Activated CD8-positive, alpha-beta T cell treated with anti-CD3 and anti-CD28 coated beads, Interleukin-2, amount 10 ng/mL, durations not matched to agents 7 days and 5 days (primary cell): ENCODE data around the gene MYLK. TPM values are rescaled to one million over a fixed set of nuclear protein-coding genes. Genes with fewer than 3 reads are reported as not detected.

ENCODE experiments used
- ATAC-seq: fragments of 150-1000 bp; cut with Tn5 transposase; one replicate; pipeline ENCODE4 v1.10.0; 2021; ENCODE audit warnings: moderate library complexity
- CTCF ChIA-PET: fragments of 350-600 bp; sonication (Branson Sonifier 250); formaldehyde crosslinking; loops from one replicate; lab custom pipeline; 2021; ENCODE audit warnings: antibody characterized with exemption; lab: Charles Lee
- POLR2A ChIA-PET: fragments of 350-600 bp; sonication (Branson Sonifier 250); formaldehyde crosslinking; loops from one replicate; lab custom pipeline; 2021; ENCODE audit warnings: antibody characterized with exemption; lab: Charles Lee
- DNase-seq: peaks from one replicate; pipeline ENCODE4 v3.0.0-alpha.2; 2020
- H3K27ac Mint-ChIP-seq: one replicate; pipeline ENCODE4 v1.8.0; 2021; ENCODE audit warnings: mild to moderate bottlenecking, mixed read lengths
- H3K27me3 Mint-ChIP-seq: one replicate; pipeline ENCODE4 v1.8.0; 2021; ENCODE audit warnings: low read depth, mixed read lengths
- H3K36me3 Mint-ChIP-seq: one replicate; pipeline ENCODE4 v1.8.0; 2021; ENCODE audit warnings: low read depth, mixed read lengths
- H3K4me1 Mint-ChIP-seq: one replicate; pipeline ENCODE4 v1.8.0; 2021; ENCODE audit warnings: low read depth, mixed read lengths
- H3K4me3 Mint-ChIP-seq: one replicate; pipeline ENCODE4 v1.8.0; 2021; ENCODE audit warnings: mild to moderate bottlenecking, mixed read lengths
- H3K9me3 Mint-ChIP-seq: one replicate; pipeline ENCODE4 v1.8.0; 2022; ENCODE audit warnings: mixed read lengths; ENCODE audit not compliant: insufficient read depth
- total RNA-seq, 2 experiments: library from RNA; stranded (reverse); gene quantifications; one replicate each; pipeline ENCODE4 v1.2.3, GENCODE V29; 2021

Gene MYLK
- total RNA-seq, 2 experiments from 2014 or later, result not detected

DNA sequence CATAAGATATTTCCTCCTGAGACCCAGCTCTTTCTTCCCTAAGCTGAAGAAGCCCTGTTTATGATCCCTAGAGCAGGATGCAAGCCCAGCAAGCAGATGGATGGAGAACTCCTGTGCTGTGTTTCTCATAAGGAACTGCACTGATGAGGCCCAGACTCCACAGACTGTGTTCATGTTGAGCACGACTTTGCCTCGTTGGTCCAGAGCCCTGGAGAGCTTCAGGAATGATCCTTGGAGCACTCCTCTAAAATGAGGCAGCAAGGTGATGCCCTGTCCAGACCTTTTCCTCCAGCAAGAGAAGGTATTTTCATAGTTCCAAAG is 83.8 kb downstream of the MYLK start:
- Mint-ChIP-seq H3K9me3 (no peaks in the 10 kb centered on the region), H3K4me1 (no peaks in the 10 kb centered on the region), H3K27me3 (peaks cover 10% of the 10 kb centered on the region), H3K36me3 (no peaks in the 10 kb centered on the region), H3K4me3 (no peak overlapping the region), H3K27ac (no peak overlapping the region)
- ATAC-seq (no peak), DNase-seq (no peak)
- ChIA-PET POLR2A (no interaction called here), CTCF (no interaction called here)

DNA sequence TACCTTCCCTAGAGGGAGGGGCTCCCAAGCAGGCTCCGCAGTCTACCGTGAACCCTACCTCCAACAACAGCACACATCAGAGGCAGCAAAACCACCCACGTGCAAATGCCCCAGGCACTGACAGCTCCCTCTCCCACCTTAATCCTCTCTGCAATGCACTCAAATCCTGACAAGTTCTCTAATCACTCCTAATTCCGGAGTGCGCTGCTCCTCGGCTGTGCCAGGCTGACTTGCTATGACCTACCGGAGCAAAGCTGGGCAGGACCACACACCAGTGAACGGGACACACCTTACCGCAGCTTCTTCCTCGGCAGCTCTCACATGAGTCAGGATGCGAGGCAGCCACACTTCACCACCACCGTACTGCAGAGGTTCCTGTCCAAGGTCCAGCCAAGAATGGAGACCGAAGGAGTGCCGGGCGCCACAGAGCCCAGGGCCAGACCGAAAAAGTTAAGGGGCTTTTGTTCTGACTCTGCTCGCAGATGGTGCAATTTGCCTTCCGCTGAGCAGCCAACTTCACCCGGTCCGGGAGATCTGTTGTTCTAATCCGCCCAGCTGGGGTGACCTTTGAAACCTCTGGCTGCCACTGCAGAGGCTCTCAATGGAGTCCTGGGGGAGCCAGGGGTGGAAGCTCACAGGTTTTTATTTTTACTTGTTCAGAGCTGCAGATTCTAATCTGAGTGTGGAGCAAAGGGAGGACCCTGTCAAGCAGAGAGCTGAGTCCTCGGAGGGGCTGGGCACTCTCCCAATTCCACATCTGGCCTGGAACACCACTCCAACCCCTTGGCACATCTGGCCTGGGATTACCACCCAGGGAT is 84.4 kb downstream of the MYLK start:
- H3K27me3 Mint-ChIP-seq, result peaks cover 12% of the 10 kb centered on the region
- POLR2A ChIA-PET, result no interaction called here
- H3K36me3 Mint-ChIP-seq, result no peaks in the 10 kb centered on the region
- DNase-seq, result no peak
- no peak overlapping the region for H3K27ac Mint-ChIP-seq
- CTCF ChIA-PET, result no interaction called here
- ATAC-seq, result no peak
- no peak overlapping the region for H3K4me3 Mint-ChIP-seq
- H3K4me1 Mint-ChIP-seq, result no peaks in the 10 kb centered on the region
- no peaks in the 10 kb centered on the region for H3K9me3 Mint-ChIP-seq

DNA sequence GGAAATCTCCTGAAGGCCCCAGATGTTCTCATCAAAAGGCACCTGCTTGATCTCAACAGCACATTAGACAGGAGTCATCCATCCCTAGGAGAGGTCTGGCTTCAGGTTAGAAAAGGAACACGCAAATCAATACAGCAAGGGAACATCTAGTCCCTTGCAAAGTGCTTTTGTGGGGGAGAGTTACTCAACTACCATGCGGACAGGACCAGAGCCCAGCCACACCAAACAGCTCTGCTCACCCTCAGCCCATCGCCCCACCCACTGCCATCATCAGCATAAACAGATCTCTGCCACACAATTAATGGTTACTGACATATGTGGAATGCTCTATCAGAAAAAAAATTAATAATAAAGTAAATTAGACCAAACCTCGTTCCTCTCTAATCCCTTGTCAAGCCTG is 85.6 kb downstream of the MYLK start:
- POLR2A ChIA-PET, result no interaction called here
- Mint-ChIP-seq H3K27ac (no peak overlapping the region), H3K4me1 (no peaks in the 10 kb centered on the region), H3K4me3 (no peak overlapping the region), H3K9me3 (no peaks in the 10 kb centered on the region), H3K36me3 (no peaks in the 10 kb centered on the region), H3K27me3 (peaks cover 16% of the 10 kb centered on the region)
- no peak for DNase-seq
- CTCF ChIA-PET, result no interaction called here
- no peak for ATAC-seq

DNA sequence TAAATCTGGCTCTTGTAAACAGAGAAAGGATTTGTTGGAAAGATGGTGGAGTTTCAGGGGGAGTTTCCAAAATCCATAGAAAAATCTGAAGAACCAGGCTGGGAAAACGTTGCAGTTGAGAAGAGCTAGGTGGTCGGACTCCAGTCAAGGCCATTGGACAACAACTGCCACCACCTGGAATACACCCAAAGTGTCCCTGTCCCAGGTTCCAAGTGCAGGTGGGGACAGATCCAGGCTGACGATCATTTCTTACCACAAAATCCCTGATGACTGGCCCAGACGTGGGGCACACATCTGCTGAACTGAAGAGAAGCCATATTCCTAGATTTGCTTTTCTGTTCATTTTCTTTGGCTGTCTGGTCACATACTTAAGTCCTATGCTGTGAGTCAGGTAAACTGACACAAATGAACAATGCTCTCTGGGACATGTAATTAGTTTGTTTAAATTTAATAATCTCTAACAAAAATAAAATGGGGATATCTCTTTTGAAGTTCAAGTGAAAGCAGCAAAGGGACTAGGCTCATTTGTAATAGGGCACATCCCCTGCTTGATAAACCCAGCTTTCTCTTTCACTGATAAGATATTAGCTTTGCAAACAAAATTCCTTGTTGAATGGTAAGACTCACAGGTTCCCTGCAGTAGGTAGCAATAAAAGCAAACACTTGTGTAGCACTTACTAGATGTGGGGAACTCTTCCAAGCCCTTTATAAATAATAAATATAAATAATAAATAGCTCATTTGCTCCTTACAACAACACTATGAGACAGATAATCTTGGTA is 88.5 kb downstream of the MYLK start:
- Mint-ChIP-seq H3K36me3 (no peaks in the 10 kb centered on the region), H3K27me3 (peaks cover 16% of the 10 kb centered on the region), H3K9me3 (no peaks in the 10 kb centered on the region), H3K4me1 (no peaks in the 10 kb centered on the region), H3K27ac (no peak overlapping the region), H3K4me3 (no peak overlapping the region)
- ChIA-PET CTCF (no interaction called here), POLR2A (no interaction called here)
- ATAC-seq (no peak), DNase-seq (no peak)

DNA sequence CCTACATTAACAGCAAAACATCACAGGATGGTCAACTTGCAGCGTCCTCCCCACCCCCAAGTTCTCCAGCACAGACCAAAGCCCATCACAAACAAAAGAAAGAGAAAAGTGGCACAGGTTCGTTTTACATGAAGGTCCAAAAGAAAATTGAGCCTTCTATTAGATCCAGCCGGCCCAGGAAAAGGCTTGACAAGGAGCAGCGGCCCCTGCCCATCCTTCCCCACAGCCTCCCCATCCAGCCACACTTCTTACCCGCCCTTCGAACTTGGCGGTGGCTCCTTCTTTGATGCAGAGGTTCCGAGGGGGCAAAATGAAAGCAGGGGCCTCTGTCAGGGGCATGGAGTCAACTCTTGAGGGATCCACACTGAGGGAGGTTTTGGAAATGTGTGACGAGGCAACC is 90.7 kb downstream of the MYLK start:
- ChIA-PET CTCF (no interaction called here), POLR2A (no interaction called here)
- H3K9me3 Mint-ChIP-seq, result no peaks in the 10 kb centered on the region
- no peak for ATAC-seq
- H3K36me3 Mint-ChIP-seq, result no peaks in the 10 kb centered on the region
- H3K27ac Mint-ChIP-seq, result no peak overlapping the region
- H3K27me3 Mint-ChIP-seq, result peaks cover 10% of the 10 kb centered on the region
- no peak overlapping the region for H3K4me3 Mint-ChIP-seq
- DNase-seq, result no peak
- no peaks in the 10 kb centered on the region for H3K4me1 Mint-ChIP-seq

DNA sequence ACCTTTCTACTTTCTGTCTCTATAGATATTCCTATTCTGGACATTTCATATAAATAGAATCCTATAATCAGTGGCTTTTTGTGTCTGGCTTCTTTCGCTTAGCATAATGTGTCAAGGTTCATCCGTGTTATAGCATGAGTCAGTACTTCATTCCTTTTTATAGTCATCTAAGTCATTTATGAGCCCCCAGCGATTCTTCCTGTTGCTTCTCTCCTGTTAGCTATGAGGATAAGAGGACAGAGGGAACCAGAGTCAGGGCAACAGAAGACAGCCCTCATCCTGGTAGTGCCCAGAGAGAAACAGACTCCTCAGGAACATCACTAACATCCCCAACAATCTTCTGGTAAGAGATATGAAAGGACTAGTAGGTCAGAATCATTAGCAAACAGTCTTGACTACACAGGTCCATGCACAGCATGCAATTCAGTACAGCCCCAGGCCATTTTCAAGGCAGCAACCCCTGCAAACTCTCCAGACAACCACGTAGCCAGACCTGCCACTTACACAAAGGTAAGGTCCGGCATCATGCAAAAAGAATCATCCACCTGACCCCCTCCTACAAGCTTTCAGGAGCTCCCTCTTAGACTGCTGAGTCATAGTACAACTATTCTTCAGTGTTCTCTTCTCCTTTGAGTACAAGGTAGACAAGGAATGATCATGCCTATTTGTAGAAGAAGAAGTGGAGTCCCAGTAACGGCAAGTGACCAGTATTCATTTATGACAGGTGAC is 91.5 kb downstream of the MYLK start:
- Mint-ChIP-seq H3K36me3 (no peaks in the 10 kb centered on the region), H3K4me1 (no peaks in the 10 kb centered on the region), H3K27me3 (peaks cover 10% of the 10 kb centered on the region), H3K4me3 (no peak overlapping the region), H3K9me3 (no peaks in the 10 kb centered on the region), H3K27ac (no peak overlapping the region)
- ATAC-seq, result no peak
- DNase-seq, result no peak
- POLR2A ChIA-PET, result no interaction called here
- CTCF ChIA-PET, result no interaction called here

DNA sequence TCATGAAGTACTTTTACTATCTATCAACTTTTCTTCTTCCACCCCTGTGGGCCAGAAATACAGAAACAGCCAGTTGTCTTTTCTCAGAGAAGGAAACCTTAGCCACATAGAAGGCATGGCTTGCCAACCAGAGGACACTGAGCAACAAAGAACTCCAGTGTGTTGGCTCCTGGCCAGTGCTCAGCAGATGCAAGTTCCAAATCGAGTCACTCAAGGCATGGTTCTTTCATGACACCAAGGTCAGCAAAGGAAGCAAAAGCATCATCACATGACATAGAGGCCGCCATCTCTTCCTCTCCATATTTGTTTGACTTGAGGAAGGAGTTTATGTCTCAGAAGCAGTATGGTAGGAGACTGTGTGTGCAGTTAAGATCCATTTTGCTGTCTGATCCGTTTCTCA is 92.2 kb downstream of the MYLK start:
- Mint-ChIP-seq H3K9me3 (no peaks in the 10 kb centered on the region), H3K27me3 (peaks cover 10% of the 10 kb centered on the region), H3K36me3 (no peaks in the 10 kb centered on the region), H3K27ac (no peak overlapping the region), H3K4me3 (no peak overlapping the region), H3K4me1 (no peaks in the 10 kb centered on the region)
- no peak for ATAC-seq
- ChIA-PET POLR2A (no interaction called here), CTCF (no interaction called here)
- no peak for DNase-seq

DNA sequence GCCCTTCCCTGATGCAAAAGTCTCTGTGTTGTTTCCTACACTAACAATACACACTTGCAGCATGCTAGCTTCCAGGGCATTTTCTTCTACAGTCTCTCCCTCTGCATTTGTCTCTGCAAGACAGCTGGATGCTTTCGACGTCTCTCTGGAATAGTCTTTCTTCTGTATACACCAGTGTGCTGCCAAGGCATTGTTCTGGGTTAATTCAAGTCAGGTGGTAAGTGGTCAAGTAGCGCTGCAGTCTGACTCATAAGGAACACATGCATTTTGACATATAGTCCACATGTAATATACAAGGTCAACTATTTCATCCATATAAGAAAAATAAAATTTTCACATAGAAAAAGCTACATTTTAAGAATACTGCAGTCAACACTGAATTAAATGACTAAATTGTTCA is 92.7 kb downstream of the MYLK start:
- ChIA-PET POLR2A (no interaction called here), CTCF (interaction anchor here (1.3 kb wide), 1 partner anchor 241 kb away, joined by 3 read pairs; no protein-coding TSS in a partner anchor)
- no peaks in the 10 kb centered on the region for H3K9me3 Mint-ChIP-seq

DNA sequence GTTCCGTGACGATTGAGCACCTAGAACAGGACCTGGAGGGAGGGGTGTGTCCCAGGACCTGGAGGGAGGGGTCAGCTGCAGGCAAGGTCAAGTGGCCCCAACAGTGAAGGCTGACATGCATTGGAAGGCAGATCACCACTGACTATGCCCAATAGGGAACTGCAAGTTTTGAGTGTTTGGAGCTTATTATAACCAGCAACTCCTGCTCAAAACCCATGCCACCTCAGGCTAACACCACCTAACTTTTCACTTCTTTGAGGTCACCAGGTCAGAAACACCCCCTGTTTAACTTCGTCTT is 93.1 kb downstream of the MYLK start:
- peaks cover 7% of the 10 kb centered on the region for H3K27me3 Mint-ChIP-seq

More for the DNA sequence above, 92.7 kb downstream of the MYLK start:
- Mint-ChIP-seq H3K36me3 (no peaks in the 10 kb centered on the region), H3K27me3 (peaks cover 10% of the 10 kb centered on the region), H3K4me3 (no peak overlapping the region), H3K4me1 (no peaks in the 10 kb centered on the region), H3K27ac (no peak overlapping the region)
- ATAC-seq, result no peak
- no peak for DNase-seq

DNA sequence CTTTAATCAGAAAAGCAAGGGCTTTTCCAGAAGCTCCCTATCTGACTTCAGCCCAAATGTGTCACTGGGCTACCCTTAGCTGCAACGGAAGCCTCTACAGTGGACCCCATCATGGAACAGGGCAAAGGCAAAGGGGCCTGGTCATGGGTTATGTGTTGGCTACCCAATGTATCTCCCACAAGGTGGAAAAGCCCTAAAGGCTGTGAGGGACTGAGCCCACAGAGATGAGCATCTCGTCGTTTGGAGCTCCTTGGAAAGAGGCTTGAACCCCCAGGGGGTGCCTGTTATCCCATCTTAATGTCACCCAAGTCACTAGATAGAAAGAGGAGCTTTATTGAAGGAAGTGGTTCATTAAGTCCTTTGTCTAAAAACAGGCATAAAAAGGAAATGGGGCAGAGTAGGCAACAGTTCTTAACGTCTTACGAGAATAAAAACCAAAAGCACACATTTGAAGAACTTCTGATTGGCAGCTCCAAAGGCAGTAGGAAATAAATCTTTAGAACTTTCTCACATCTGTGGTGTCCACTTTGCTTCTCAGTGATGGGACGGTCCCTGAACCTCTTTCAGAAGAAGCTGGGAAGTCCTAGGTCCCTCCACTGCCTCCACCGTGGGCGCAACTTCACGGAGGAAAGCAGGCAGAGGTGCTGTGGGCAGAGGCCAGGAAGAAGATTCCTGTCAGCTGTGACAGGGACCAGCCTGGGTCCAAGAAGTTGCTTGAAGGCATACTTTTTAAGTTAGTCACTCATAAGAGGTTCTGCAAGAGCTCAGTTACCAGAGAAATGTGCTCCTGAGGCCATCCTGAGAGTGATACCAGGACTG is 93.7 kb downstream of the MYLK start:
- ChIA-PET POLR2A (interaction anchor here (1.1 kb wide), 1 partner anchor 21 kb away, joined by 3 read pairs; no protein-coding TSS in a partner anchor), CTCF (interaction anchor here (1.3 kb wide), 1 partner anchor 242 kb away, joined by 3 read pairs; no protein-coding TSS in a partner anchor)
- Mint-ChIP-seq H3K27me3 (peaks cover 7% of the 10 kb centered on the region), H3K27ac (no peak overlapping the region), H3K4me3 (no peak overlapping the region), H3K36me3 (no peaks in the 10 kb centered on the region), H3K9me3 (no peaks in the 10 kb centered on the region), H3K4me1 (no peaks in the 10 kb centered on the region)
- ATAC-seq (no peak), DNase-seq (no peak)

More for the DNA sequence above, 93.1 kb downstream of the MYLK start:
- H3K4me3 Mint-ChIP-seq, result no peak overlapping the region
- POLR2A ChIA-PET, result no interaction called here
- DNase-seq, result no peak
- H3K27ac Mint-ChIP-seq, result no peak overlapping the region
- CTCF ChIA-PET, result interaction anchor here (1.3 kb wide), 1 partner anchor 242 kb away, joined by 3 read pairs; no protein-coding TSS in a partner anchor
- H3K9me3 Mint-ChIP-seq, result no peaks in the 10 kb centered on the region
- no peaks in the 10 kb centered on the region for H3K36me3 Mint-ChIP-seq
- ATAC-seq, result no peak
- H3K4me1 Mint-ChIP-seq, result no peaks in the 10 kb centered on the region

DNA sequence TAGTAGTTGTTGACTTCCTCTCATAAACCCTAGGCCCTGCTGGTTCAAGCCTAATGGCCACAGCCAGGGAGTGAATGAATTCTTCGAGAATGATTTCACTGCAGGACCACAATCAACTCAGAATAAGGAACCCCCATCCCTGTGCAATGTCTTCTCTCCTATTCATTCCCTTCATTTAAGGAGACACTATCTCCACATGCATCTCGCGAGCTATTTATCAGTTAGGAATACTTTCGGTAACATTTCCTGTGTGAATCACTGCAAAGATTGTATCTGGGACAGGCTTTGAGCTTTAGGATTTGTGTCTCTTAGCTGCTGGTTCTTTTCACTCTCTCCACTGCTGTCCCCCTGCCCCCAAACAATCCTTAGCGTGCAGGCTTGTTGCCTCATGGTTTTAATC is 94.4 kb downstream of the MYLK start:
- no peak for ATAC-seq
- H3K4me1 Mint-ChIP-seq, result no peaks in the 10 kb centered on the region
- peaks cover 7% of the 10 kb centered on the region for H3K27me3 Mint-ChIP-seq
- H3K36me3 Mint-ChIP-seq, result no peaks in the 10 kb centered on the region
- no peak overlapping the region for H3K4me3 Mint-ChIP-seq
- H3K9me3 Mint-ChIP-seq, result no peaks in the 10 kb centered on the region
- POLR2A ChIA-PET, result interaction anchor here (1.1 kb wide), 1 partner anchor 21 kb away, joined by 3 read pairs; no protein-coding TSS in a partner anchor
- no peak for DNase-seq
- CTCF ChIA-PET, result no interaction called here
- no peak overlapping the region for H3K27ac Mint-ChIP-seq
